SIG-M5 treated with dmso at 0.1 percent for 504 hours (cell line): ENCODE results near the gene LRRC59.
A peak's percentile ranks its signal among the peaks of the same experiment; 100 is the strongest.

ENCODE experiments used
- DNase-seq: peaks from one replicate; lab custom pipeline; 2025; ENCODE audit not compliant: unreplicated experiment; lab: John Stamatoyannopoulos, UW

Gene LRRC59

DNA sequence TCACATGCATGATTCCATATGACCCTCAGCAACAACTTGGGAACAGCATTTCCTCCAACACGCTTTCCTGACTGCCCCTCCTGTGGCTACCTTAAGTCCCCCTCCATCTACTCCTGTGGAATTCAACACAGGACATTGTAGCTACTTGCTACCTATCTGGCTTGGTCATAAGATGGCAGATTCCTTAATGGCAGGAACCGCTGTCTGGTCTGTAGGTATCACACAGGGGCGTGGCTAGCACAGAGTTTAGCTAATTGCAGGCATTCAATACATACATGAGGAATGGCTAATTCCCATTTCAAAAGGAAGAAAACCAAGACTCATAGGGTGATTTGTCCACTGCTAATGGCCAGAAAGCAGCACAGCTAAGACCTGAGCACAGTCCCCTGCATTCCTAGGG, 8.6 kb downstream of the LRRC59 start:
- DNase-seq = no peak

DNA sequence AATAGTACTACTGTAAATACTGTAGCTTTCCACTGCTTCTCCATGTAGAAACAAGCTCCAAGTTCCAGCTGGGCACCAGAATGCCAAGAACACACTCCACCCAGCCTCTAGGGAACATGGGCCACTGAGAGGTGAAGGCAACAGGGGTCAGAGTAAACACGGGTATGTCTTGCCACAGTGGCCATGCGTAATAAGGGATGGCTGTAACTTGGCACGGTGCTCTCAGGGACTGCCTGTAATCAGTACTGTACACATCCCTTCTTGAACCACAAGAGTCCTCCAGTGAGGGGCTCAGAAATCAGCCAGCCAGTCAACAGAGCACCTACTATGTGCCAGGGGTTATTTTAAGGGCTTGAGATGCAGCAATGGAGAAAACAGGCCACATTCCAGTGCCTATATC, 10.8 kb downstream of the LRRC59 start:
- DNase-seq = no peak

DNA sequence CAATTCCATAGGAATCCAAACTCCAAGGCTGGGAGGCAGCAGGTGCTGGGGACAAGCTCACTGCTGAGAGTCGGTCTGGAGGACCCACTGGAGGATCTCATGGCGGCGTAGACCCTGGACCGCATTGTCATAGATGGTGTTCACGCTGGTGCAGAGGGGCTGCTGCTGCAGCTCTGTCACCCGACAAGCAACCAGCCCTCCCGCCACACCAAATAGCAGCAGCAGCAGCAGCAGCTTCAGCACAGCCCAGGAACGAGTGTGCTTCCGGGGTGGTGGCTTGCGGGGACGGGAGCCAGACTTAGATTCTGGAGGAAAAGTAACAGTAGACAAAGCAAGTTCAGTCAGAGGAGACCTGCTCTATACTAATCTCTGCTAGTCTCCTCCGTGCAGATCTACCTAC, 14.4 kb downstream of the LRRC59 start:
- no peak for DNase-seq

DNA sequence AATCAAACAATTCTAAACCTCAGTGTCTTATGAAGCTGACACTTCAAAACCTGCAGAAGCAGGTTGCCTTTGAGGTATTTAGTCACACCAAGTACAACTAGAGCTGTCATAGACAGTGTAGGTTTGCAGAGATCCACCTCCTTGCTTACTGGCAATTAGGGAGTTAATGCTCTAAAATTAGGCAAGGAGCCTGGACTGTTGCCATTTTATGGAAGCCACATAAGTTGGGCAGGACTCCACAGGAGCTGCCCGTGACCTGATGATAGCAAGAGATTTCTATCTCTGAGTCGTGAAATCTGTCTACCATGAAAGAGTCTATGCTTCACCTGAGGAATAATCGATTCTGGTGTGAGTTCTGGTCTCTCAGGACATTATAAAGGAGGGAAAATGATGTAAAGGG, 15.4 kb downstream of the LRRC59 start:
- no peak for DNase-seq

DNA sequence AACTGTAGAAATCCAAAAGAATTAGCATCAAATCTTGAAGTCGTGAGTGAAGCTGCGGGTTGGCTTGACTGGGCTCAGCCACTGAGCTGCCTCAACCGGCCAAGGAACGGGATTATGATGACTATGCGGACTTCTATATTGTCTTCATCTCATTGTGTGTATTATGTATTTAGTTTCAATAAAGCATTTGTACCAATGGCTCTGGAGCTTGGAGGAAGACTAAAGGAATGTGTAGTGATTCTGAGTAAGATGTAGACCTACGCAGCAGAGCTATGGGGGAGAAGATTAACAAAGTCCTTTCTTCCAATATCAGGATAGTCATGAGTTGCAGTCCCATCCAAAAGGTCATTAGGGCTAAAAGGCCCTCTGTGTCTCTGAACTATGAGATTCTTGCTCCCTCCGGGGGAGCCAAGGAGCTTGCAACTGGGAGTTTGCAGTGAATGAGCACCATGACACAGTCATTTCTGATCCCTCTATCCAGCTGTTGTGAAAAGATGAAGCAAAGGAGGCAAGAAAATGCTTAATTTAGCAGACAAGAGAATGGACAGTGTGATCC, 16.0 kb downstream of the LRRC59 start:
- DNase-seq = no peak

DNA sequence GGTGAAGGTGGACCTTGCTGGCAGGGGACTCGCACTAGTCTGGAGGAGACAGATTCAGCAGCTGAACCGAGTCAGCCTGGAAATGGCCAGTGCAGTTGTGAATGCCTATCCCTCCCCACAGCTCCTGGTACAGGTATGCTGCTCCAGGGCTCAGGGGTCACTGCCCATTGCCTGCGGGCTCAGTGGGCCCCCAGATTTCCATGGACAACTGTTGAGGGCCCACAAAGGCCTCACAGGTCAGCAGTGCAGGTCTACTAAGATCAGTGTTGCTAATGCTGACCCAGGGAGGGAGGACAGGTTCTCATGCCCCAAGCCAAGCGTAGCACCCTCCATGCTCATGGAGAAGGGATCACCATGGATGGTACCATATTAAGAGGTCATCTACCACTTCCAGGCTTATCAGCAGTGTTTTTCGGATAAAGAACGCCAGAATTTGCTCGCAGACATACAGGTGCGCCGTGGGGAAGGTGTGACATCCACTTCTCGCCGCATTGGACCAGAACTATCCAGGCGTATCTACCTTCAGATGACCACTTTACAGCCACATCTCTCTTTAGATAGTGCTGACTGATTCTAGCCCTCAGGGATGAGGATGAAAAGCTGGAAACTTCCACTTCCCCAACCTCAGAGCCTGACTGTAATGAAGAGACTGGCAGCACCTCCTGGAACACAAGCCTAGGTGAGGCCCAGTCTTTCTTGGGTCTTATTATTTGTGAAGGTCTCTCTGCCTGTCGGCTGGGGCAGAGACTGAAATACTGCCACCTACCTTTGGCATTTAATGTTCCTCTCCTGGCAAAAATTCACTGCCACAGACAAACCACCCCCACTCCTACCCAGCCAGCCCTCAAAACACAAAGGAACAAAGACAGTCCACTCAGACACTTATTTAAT, 16.7 kb downstream of the LRRC59 start:
- DNase-seq = no peak

DNA sequence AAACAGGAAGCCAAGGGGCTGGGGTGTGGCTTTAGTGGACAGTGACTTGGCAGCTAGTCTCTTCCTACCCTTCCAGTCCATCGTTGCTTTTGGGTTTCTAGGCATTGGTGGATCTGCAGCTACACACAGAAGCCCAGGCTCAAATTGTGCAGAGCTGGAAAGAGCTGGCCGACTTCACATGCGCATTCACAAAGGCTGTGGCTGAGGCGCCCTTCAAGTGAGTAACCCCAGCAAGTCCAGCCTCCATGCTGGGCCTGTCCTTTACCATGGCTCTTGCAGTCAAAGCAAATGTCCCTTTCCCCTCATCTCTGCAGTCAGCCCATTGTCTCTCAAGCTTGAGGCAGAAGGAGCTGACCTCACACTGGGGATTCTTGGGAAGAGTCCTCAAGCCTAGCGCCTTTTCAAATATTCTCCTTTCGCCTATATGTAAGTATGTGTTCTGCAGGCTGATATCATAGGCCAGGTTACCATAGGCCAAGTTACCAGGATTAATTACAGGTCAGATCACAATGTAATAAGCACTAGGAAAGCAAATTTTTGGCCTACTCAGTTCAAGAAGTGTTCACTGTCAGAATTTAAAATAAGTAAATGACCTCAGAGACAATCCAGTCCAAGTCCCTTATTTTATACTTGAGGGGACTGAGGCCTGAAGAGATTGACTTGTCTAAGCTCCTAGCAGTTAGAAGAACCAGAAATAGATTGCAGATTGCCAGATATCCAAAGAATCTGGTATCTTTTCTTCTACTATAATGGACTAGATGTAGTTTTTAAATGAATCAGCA, 17.8 kb downstream of the LRRC59 start:
- DNase-seq = no peak

DNA sequence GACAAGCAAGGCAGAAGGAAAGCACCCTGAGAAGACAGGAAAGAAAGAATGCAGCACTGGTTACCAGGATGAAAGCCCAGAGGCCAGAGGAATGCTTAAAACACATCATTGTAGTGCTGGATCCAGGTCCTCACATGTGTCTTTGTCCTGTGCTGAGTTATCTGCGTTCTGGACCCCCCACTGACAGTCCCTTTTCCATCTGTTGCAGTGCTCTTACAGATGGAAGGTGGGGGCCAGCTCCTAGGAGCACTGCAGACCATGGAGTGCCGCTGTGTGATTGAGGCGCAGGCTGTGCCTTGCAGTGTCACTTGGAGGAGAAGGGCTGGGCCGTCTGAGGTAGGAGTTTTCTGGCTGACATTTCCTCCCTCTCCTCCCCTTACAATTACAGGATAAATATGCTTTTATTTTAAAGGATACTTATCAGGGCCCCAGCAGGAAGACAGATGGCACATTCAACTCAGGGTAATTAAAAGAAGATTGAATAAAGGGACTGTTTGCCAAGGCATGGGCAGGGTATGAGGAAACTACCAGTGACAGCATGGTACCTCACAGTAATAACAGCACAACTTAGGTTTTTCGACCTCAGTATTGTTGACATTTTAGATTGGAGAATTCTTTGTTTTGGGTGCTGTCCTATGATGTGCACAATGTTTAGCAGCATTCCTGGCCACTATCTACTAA, 21.3 kb downstream of the LRRC59 start:
- no peak for DNase-seq

DNA sequence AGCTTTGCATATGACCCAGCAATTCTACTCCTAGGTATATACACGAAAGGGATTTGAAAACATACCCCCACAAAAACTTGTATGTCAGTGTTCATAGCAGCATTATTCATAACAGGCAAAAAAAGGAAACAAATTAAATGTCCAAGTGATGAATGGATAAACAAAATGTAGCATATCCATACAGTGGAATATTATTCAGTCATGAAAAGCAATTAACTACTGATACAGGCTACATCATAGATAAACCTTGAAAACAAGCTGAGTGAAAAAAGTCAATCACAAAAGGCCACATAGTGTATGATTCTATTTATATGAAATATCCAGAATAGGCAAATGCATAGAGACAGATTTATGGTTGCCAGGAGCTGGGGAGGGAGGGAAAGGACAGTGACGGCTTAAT, 23.6 kb downstream of the LRRC59 start:
- no peak for DNase-seq

DNA sequence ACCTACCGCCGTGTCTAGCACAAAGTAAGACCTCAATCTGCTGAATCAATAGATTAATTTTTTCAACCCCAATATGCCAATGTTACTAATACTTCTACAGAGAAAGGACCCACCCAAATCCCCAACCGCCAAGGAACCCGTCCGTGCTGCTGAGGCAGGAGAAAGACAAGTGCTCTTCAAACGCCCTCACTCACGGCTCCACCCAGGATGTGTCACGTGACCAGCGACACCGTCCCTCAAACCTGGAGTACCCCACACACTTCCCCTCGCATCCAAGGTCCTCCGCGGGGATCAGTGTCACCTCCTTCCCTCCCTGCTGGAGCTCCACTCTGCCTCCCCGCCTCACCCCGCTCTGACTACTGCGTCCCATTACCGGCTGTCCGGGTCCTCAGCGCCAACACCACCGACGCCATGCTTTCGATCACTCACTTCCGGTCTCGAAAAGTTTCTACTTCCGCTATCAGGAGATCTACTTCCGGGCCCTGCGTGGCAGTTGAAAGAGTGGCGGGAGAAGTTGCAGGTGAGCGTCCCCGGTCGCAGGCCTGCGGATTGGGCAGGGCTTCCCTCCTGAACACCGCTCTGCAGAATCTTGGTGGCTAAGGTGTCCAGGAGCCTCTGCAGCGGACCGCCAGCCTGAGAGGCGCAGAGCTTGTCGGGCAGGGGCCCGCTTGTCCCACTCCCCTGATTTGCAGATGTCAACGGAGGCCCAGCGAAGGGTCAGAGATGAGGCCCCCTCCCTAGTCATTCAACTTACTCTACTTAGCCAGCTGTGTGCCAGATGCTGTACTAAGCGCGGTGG, 24.4 kb downstream of the LRRC59 start, which contains the start of the genes EME1 and MRPL27:
Gene EME1 (plus strand): TSS at position 472 of the 799 bp plus-strand sequence. CDS start 1,980 bp downstream, outside the sequence.
Gene MRPL27 (minus strand): TSS at position 427 of the 799 bp plus-strand sequence. CDS start 14 bp downstream, at position 413.
- DNase-seq = peak; percentile 96

DNA sequence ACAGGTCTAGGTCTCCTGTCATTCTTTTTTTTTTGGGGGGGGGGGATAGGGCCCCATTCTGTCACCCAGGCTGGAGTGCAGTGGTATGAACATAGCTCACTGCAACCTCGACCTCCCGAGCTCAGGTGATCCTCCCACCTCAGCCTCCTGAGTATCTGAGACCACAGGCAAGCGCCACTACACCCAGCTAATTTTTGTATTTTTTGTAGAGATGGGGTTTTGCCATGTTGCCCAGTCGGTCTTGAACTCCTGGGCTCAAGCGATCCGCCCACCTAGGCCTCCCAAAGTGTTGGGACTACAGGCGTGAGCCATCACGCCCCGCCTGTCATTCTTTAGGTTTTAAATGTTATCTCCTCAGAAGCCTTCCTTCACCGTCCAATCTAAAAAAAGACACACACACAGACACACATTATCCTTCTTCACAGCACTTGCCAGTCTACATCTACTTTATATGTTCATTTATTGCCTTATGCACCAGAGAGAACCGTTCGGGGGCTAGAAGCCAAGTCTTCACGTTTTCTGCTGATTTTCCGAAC, 25.0 kb downstream of the LRRC59 start:
- DNase-seq = no peak

DNA sequence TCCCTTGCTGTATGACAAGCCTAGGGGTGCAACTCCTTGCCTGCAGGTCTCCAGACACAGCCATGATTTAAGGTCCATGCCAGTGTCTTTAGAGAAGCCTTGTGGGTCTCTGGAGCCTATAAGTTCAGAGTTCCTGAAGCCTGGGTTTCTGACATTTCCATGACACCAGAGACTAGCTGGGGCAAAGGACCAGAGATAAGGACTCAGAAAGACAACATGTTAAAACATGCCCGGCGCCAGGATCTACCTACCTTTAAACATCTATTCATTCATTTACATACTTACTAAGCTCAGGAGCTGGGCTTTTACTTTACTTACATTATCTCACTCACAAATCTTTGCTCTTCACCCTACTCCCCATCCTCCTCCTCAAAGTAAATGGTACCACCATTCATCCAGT, 25.8 kb downstream of the LRRC59 start:
- no peak for DNase-seq

DNA sequence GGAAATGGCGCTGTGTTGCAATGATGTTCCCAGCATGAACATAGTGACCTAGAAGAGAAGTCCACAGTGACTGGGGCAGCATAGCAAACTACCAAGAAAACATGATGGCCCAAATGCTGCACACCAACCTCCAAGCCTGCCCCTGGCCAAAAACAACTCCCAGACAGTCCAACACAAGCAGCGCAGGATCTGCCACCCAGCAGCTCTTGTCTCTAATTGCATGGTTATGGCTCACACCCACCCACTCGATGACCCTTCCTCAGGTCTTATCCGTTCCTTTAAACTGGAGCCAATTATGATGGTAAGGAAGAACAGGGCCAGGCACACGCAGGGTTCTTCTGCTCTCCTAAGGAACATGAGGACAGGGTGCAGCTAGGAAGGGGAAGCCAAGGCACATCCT, 27.3 kb downstream of the LRRC59 start:
- no peak for DNase-seq

DNA sequence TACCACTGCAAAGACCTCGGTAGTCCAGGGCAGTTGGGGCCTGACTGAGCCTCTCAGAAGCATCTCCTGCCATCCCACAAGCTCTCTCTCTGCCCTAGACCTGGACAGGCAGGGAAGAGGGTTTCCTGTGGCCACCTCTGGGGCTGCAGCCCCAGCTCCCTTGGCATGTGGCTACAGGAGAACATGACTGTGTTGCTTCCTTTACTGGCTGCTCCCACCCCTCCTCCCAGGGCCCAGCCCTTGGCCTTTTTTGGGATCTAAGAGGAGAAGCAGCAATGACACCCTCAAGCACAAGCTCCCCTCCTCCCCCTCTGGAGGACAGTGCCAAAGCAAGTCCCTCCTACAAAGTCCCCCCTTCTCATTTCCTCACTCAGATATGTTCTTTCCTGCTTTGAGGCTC, 29.9 kb downstream of the LRRC59 start:
- no peak for DNase-seq

DNA sequence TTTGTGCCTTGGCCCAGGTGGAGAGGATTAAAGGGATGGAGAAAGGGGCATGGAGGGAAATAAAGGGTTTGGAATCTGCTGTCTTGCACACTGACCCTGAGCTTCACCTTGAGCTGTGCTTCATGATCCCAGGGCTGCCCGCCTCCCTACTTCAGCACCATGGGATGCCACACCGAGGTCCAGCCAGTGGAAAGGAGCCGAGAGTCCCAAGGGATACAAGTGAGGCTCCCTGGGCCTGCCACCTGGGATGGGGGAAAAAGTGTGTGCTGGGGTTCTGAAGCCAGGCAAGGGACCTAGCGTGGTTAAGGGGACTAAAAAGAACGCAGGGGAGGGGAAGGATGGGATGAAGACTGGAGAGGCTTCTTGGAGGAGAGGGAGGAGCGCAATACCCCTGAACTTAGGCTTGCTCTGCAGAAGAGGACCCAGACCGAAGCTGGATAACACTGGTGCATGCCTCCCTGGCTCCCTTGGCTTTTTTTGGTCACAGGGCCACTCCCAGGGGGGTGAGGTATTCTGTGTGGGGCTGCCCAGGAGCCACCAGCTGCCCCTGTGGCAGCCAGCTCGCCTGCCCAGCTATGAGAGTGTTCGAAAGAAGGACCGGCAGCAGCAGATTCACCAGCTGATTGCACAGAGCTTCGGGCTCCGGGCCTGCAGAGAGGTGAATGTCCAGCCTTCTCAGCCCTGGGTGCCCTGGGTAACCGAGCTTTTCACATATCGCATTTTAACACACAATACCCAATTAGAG, 31.5 kb downstream of the LRRC59 start:
- DNase-seq = no peak

DNA sequence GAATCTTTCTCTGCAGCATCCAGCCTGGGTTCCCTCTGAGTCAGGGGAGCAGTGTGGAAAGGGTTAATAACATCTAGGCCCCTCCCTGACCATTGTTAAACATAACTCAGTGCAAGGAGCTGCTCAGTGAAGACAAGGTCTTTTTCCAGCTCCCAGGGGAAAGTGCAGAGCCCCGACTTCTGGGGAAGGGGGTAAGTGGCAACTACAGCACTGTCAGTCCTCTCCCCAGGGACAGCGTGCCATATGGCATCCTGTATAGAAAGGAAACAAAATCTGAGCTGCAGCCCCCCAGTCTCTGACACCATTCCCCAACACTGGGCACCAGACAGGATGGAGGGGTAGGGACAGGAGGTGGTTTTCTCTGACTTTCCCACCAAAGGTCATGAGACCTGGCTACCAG, 32.2 kb downstream of the LRRC59 start:
- DNase-seq = no peak

DNA sequence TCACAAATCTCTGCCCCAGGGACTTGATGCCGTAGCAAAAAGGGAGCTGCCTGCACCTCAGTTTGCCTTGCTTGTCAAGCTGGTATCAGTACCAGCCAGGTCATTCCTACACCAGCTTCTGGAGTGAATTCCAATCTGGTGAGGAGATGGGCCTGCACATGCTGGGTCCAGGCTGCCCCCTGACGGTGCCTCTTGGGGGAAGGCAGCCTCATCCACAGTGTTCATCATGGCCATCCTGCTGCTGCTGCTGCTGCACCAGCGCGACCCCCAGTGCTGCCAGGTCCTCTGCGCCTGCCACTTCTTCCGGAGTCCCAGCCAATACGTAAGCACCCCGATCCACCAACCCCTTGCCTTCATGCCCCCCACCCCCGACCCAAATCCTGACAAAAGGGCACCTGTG, 32.6 kb downstream of the LRRC59 start:
- DNase-seq = no peak

DNA sequence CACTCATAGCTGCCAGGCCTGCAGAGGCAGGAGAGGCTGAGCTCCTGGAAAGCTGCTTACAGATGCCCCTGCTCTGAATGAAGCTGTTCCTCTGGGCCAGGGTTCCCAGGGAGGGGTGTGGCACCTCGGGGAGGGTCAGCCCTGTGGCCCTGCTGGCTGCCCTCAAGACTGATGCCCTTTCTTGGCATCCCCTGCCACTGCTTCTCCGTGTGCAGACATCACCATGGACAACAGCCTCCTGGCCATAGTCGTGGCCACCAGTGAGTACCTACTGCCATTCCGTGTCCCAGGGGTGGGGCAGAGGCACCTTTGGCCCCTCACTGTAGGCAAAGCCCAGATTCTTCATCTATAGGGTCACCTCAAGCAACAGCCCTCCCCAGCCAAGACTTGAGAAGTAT, 33.3 kb downstream of the LRRC59 start:
- no peak for DNase-seq
